HepG2 (cell line): Measurements from ENCODE around the gene AMHR2. TPM values are rescaled to one million over a fixed set of nuclear protein-coding genes. Genes with fewer than 3 reads are reported as not detected.
A peak's percentile ranks its signal among the peaks of the same experiment; 100 is the strongest.

Experiments used
- AHDC1 ChIP-seq: sonication (generic); formaldehyde crosslinking; IDR thresholded peaks from 2 replicates; pipeline ENCODE4 v1.5.1; 2020; ENCODE audit warnings: mild to moderate bottlenecking, missing genetic modification reagents, borderline replicate concordance
- ESRRA ChIP-seq: sonication (generic); formaldehyde crosslinking; IDR thresholded peaks from 2 replicates; pipeline ENCODE4 v1.5.1; 2020; ENCODE audit warnings: mild to moderate bottlenecking, low read depth, missing genetic modification reagents
- GMEB1 ChIP-seq: sonication (generic); formaldehyde crosslinking; IDR thresholded peaks from 2 replicates; pipeline ENCODE4 v1.5.1; 2020; ENCODE audit warnings: missing genetic modification reagents, mild to moderate bottlenecking, borderline replicate concordance
- KLF9 ChIP-seq: IDR thresholded peaks from 2 replicates; pipeline ENCODE4 v1.6.1; 2016; ENCODE audit warnings: low read depth
- NFIC ChIP-seq: IDR thresholded peaks from 2 replicates; pipeline ENCODE4 v1.6.1; 2012; ENCODE audit warnings: mild to moderate bottlenecking, low read length, inconsistent platforms
- NPAS2 ChIP-seq: sonication (generic); formaldehyde crosslinking; IDR thresholded peaks from 2 replicates; pipeline ENCODE4 v1.8.0; 2022; ENCODE audit warnings: mild to moderate bottlenecking, missing genetic modification reagents, borderline replicate concordance
- POGK ChIP-seq: sonication (generic); formaldehyde crosslinking; conservative IDR thresholded peaks from 2 replicates; pipeline ENCODE4 v1.8.0; 2022; ENCODE audit warnings: mild to moderate bottlenecking, moderate library complexity, missing genetic modification reagents
- TFDP1 ChIP-seq: IDR thresholded peaks from 2 replicates; pipeline ENCODE4 v1.6.1; 2016; ENCODE audit warnings: missing compliant biosample characterization, missing genetic modification reagents, borderline replicate concordance
- ZBTB46 ChIP-seq: sonication (generic); formaldehyde crosslinking; IDR thresholded peaks from 2 replicates; pipeline ENCODE4 v1.4.0; 2020; ENCODE audit warnings: mild to moderate bottlenecking, missing genetic modification reagents, borderline replicate concordance
- ZNF329 ChIP-seq: sonication (generic); formaldehyde crosslinking; IDR thresholded peaks from 2 replicates; pipeline ENCODE4 v1.9.0; 2021; ENCODE audit warnings: low read depth, mild to moderate bottlenecking, missing genetic modification reagents
- ZNF335 ChIP-seq: sonication (generic); formaldehyde crosslinking; IDR thresholded peaks from 2 replicates; pipeline ENCODE4 v1.4.0; 2020; ENCODE audit warnings: missing genetic modification reagents
- ZNF501 ChIP-seq: sonication (generic); formaldehyde crosslinking; IDR thresholded peaks from 2 replicates; pipeline ENCODE4 v1.5.1; 2020; ENCODE audit warnings: mild to moderate bottlenecking, moderate library complexity, missing genetic modification reagents
- ZNF513 ChIP-seq: sonication (generic); formaldehyde crosslinking; conservative IDR thresholded peaks from 2 replicates; pipeline ENCODE4 v1.5.0; 2020; ENCODE audit warnings: missing genetic modification reagents
- ZNF567 ChIP-seq: sonication (generic); formaldehyde crosslinking; IDR thresholded peaks from 2 replicates; pipeline ENCODE4 v1.8.1; 2023; ENCODE audit warnings: mild to moderate bottlenecking, missing genetic modification reagents, borderline replicate concordance
- ZNF773 ChIP-seq: sonication (generic); formaldehyde crosslinking; IDR thresholded peaks from 2 replicates; pipeline ENCODE4 v1.4.0; 2020; ENCODE audit warnings: missing genetic modification reagents, borderline replicate concordance
- polyA plus RNA-seq, 8 experiments: library from polyadenylated mRNA; depleted of rRNA in 3 of 8; stranded (reverse) in 7 of 8; unstranded in 1 of 8; fragments of >200 nt; fragmentation: Illumina TruSeq in 4 of 8; extraction: Trizol in 4 of 8; gene quantifications; 2 replicates each; pipeline versions ENCODE4 v1.2.1 to v1.2.3, GENCODE V29; 2011 to 2016; ENCODE audit warnings: low read depth in 4 of 8, missing spikeins in 1 of 8, mixed read lengths in 1 of 8; ENCODE audit not compliant: insufficient read depth in 1 of 8
- total RNA-seq, 5 experiments: library from RNA; depleted of rRNA; stranded (reverse); fragments of >200 nt; fragmentation: Illumina TruSeq; extraction: Trizol; gene quantifications; 2 replicates each; pipeline ENCODE4 v1.2.3, GENCODE V29; 2016; ENCODE audit warnings: low read depth in 1 of 5

AMHR2 gene
- total and polyA plus RNA-seq, 2 of the 13 experiments (the other 11 are each of a cell fraction or from before 2014, with no cell fraction given): 0.24 to 0.58 TPM

- TF ChIP-seq AHDC1 (CRISPR knock-in tag): no peak
- no peak for TF ChIP-seq NFIC
- peak; percentile 92 for TF ChIP-seq GMEB1
- peak; percentile 93 for TF ChIP-seq ZNF501 (CRISPR knock-in tag)
- no peak for TF ChIP-seq ZBTB46 (CRISPR knock-in tag)
- TF ChIP-seq ZNF773: no peak
- TF ChIP-seq ZNF513 (CRISPR knock-in tag): no peak
- TF ChIP-seq KLF9 (CRISPR knock-in tag): no peak
- no peak for TF ChIP-seq NPAS2 (CRISPR knock-in tag)
- TF ChIP-seq ZNF567 (CRISPR knock-in tag): no peak
- TF ChIP-seq ZNF335 (CRISPR knock-in tag): peak; percentile 75
- TF ChIP-seq TFDP1 (CRISPR knock-in tag): peak; percentile 69; the same call in 1 of the 2 replicates
- TF ChIP-seq ZNF329 (CRISPR knock-in tag): no peak
- peak; percentile 81; the same call in 1 of the 2 replicates for TF ChIP-seq POGK
- 0 out of 2 replicates have a peak, but pooled peaks have one; percentile 8 for TF ChIP-seq ESRRA (CRISPR knock-in tag)
These were observed 28.1 kb downstream of the AMHR2 start, which contains the start of gene PCBP2 (continued) for GRCh38 chr12:53451661-53452158.
